Mammary epithelial cell (primary cell): ENCODE data around the gene TMEM150A.

Experiments used
- EZH2 ChIP-seq: IDR thresholded peaks from 2 replicates; pipeline ENCODE4 v1.6.1; 2012; ENCODE audit warnings: low read length, inconsistent platforms, borderline replicate concordance
- TF ChIP-seq, protein P1 (sequence below), 2 donors: IDR thresholded peaks in 1 of 2; conservative IDR thresholded peaks in 1 of 2; 2 replicates each; pipeline ENCODE4 v1.5.1; 2011 to 2012; ENCODE audit warnings: inconsistent platforms in 2 of 2, low read length in 2 of 2, mild to moderate bottlenecking in 2 of 2, control low read depth in 1 of 2, low read depth in 1 of 2; ENCODE audit not compliant: insufficient read depth in 1 of 2; ENCODE audit errors: extremely low read depth in 1 of 2

DNA sequence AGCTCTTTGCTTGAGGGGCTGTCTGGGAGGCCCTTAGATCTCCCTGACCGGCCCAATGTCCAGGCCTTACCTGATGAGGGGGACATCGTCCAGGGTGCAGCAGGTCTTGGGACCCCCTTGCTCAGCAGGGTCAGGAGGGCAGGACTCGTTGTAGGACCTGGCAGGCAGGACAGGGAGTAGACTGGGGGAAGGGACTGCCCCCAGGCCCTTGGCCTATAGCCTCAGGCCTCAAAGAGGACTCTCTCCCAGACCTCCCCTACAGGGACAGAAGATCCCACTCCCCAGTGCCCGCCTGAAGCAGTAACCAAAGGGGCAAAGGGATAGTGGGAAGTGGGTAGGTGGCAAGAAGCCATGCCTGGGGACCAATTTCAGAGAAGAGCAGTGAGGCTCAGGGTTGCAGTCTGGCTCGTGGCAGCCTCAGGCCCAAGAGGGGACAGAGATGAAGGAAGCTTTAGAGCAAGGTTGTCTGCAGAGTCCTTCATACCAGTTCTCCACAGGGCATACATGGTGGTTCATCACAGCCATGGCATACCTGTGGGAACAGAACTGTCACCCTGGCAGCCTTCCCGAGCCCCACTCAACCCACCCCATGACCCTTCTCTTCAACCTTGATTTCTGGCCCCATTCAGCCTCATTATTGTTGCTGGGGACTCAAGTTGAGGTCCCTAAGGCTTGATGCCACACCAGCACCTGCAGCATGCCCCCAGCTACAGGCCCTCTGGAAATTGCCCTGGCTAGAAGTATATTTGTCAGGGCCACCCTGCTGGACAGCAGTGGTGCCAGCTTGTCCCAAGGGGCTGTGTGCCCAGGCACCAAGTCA lies 1.3 kb downstream of the TMEM150A start:
- TF ChIP-seq, protein P1, sequence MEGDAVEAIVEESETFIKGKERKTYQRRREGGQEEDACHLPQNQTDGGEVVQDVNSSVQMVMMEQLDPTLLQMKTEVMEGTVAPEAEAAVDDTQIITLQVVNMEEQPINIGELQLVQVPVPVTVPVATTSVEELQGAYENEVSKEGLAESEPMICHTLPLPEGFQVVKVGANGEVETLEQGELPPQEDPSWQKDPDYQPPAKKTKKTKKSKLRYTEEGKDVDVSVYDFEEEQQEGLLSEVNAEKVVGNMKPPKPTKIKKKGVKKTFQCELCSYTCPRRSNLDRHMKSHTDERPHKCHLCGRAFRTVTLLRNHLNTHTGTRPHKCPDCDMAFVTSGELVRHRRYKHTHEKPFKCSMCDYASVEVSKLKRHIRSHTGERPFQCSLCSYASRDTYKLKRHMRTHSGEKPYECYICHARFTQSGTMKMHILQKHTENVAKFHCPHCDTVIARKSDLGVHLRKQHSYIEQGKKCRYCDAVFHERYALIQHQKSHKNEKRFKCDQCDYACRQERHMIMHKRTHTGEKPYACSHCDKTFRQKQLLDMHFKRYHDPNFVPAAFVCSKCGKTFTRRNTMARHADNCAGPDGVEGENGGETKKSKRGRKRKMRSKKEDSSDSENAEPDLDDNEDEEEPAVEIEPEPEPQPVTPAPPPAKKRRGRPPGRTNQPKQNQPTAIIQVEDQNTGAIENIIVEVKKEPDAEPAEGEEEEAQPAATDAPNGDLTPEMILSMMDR (conservative IDR thresholded peaks at IDR 0.05 in 1 of 2, IDR thresholded peaks at IDR 0.05 in 1 of 2; ENCODE audit: extremely low read depth in 1 of 2, insufficient read depth in 1 of 2, low read depth in 1 of 2, low read length in 2 of 2) = no peak
- no peak for TF ChIP-seq EZH2
